ENCODE results near the gene FAM47E.

The FAM47E gene

DNA sequence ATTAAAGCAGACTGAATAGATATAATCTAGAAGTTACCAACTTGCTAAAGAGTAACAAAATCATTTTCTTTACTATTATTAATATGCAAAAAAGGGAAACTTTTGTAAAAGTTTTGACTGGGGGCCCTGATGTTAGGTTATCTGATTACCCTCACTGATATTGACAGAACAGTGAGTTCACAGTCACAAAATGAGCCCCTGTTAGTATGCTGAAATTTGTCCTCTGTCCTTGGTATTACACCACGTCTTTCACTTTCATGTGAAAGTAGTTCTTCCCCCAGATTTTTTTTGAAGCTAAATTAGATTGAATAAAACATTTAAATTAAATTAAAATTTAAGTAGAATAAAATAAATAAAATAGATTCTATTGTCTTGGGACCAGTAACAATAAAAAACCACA is 60.9 kb downstream of the FAM47E start:
- Mint-ChIP-seq H3K27ac (no peak overlapping the region), H3K36me3 (peaks cover 6% of the 10 kb centered on the region), H3K27me3 (peaks cover 37% of the 10 kb centered on the region), H3K4me3 (no peak overlapping the region), H3K9me3 (peaks cover 11% of the 10 kb centered on the region), H3K4me1 (no peaks in the 10 kb centered on the region)
- no peak for ATAC-seq

DNA sequence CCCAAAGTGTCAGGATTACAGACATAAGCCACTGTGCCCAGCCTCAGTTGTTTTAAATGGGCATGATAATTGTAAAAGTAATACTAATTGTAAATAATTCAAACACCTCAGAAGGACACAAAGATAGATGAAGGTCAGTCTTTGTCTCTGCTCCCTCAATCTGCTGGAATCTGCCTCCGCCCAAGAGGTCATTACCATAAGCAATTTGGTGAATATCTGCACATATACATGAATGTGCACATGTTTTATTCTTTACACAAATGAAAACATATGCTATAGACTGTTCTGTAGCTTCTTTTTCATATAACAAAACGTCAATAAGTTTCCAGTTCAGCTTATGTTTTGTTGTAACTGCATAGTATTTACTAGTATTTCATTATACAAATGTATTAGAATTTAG is 62.0 kb downstream of the FAM47E start:
- no peaks in the 10 kb centered on the region for H3K4me1 Mint-ChIP-seq
- H3K4me3 Mint-ChIP-seq, result no peak overlapping the region
- H3K9me3 Mint-ChIP-seq, result peaks cover 19% of the 10 kb centered on the region
- peaks cover 42% of the 10 kb centered on the region for H3K27me3 Mint-ChIP-seq
- ATAC-seq, result no peak
- peaks cover 6% of the 10 kb centered on the region for H3K36me3 Mint-ChIP-seq
- no peak overlapping the region for H3K27ac Mint-ChIP-seq

DNA sequence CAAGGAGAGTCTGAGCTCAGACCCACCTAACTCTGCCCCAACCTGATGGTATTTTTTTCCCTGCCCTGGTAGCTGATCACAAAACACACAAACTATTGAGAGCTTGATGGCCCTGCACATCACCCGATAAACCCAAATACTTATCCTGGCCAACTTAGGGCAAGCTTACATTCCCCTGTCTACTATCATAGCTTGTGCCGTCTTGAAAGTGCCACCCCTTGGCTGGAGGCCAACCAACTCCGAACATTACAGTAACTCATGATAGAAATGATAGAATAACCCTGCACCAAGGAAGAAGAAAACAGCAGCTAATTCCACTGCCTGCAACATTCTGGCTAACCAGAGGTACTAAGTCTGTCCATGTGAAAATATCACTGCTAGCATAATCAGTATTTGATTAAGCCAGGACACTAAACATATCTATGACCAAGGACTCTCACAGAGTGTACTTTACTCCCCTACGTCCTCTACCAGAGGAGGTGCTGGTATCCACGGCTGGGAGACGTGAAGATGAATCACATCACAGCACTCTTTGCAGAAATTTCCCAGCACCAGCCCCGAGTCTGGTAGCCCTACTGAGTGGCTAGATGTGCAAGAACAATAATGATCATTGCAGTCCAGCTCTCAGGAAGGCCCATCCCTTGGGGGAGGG is 63.9 kb downstream of the FAM47E start:
- H3K4me3 Mint-ChIP-seq, result no peak overlapping the region
- H3K9me3 Mint-ChIP-seq, result peaks cover 27% of the 10 kb centered on the region
- no peak for ATAC-seq
- H3K27me3 Mint-ChIP-seq, result peaks cover 31% of the 10 kb centered on the region
- H3K36me3 Mint-ChIP-seq, result peaks cover 6% of the 10 kb centered on the region
- H3K4me1 Mint-ChIP-seq, result no peaks in the 10 kb centered on the region
- H3K27ac Mint-ChIP-seq, result no peak overlapping the region

DNA sequence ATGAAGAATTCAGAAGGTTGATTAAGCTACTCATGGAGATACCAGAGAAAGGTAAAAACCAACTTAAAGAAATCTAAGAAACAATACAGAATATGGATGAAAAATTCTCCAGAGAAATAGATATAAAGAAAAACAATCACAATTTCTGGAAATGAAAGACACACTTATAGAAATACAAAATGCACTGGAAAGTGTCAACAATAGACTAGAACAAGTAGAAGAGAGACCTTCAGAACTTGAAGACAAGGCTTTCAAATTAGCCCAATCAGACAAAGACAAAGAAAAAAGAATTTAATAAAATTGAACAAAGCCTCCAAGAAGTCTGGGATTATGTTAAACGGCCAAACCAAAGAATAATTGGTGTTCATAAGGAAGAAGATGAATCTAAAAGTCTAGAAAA is 64.6 kb downstream of the FAM47E start:
- H3K36me3 Mint-ChIP-seq, result peaks cover 6% of the 10 kb centered on the region
- H3K27me3 Mint-ChIP-seq, result peaks cover 31% of the 10 kb centered on the region
- no peak overlapping the region for H3K4me3 Mint-ChIP-seq
- H3K4me1 Mint-ChIP-seq, result no peaks in the 10 kb centered on the region
- H3K27ac Mint-ChIP-seq, result no peak overlapping the region
- H3K9me3 Mint-ChIP-seq, result peaks cover 29% of the 10 kb centered on the region
- ATAC-seq, result no peak

DNA sequence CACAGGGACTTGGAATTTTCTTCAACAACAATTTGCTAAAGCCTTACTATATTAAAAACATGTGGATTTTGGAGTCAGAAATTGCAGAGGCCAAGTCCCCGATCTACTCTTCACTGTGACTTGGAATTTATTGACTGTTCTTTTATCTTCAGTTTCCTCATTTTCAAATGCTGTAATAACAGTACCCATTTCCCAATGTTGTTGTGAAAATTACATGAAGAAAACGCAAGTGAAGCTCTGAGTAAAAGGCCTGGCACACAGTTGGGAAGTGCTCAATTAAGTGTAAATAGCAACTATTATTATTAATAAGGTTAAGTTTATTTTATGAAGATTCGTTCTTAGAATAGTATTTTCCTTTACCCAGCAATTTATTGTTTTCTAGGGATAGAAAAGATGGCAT is 70.7 kb downstream of the FAM47E start:
- peaks cover 15% of the 10 kb centered on the region for H3K27me3 Mint-ChIP-seq
- no peak overlapping the region for H3K27ac Mint-ChIP-seq
- ATAC-seq, result no peak
- H3K36me3 Mint-ChIP-seq, result no peaks in the 10 kb centered on the region
- no peak overlapping the region for H3K4me3 Mint-ChIP-seq
- peaks cover 25% of the 10 kb centered on the region for H3K9me3 Mint-ChIP-seq
- H3K4me1 Mint-ChIP-seq, result no peaks in the 10 kb centered on the region

DNA sequence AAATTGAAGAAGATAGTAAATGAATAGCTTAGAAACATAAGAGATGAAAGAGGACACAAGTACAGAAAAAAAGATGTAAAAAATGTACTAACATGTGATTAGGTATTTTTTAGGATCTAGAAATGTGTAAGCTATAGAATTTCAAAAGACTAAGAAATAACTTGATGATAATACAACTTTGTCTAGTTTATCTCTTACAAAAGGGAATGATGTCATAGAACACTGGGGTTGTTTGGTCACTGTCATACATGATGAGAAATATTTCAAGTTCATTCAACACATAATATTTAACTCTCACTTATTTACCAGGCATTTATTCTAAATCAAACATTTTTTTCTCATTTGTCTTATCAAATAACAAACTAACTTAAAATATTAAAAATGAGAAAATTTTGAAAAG is 73.6 kb downstream of the FAM47E start:
- Mint-ChIP-seq H3K9me3 (peaks cover 18% of the 10 kb centered on the region), H3K4me1 (no peaks in the 10 kb centered on the region), H3K4me3 (no peak overlapping the region), H3K36me3 (no peaks in the 10 kb centered on the region), H3K27ac (no peak overlapping the region), H3K27me3 (peaks cover 12% of the 10 kb centered on the region)
- ATAC-seq, result no peak

DNA sequence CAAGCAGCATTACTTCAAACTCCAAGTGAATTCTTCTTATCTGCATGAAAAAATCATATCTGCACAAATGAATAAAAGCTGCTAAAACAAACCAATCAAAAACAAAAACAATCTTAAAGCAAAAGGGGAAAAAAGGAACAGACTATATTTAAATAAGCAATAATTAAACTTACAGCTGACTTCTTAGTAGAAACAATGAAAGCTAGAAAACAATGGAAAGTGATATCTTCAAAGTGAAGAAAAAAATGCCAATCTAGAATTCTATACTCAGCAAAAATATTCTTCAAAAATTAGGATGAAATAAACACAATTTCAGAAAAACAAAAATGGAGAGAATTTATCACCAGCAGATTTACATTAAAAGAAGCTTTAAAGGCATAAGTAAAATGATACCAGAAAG is 75.0 kb downstream of the FAM47E start:
- Mint-ChIP-seq H3K27ac (no peak overlapping the region), H3K4me3 (no peak overlapping the region), H3K9me3 (peaks cover 13% of the 10 kb centered on the region), H3K36me3 (no peaks in the 10 kb centered on the region), H3K27me3 (peaks cover 12% of the 10 kb centered on the region), H3K4me1 (no peaks in the 10 kb centered on the region)
- no peak for ATAC-seq
